DMS153 (cell line): ENCODE results near the gene KCNK3.
"Not testable (repeated sequence)": the region's sequence is repeated elsewhere in the genome, so short reads cannot be mapped to it uniquely, and the experiment has no call there.

Source experiments
- DNase-seq: peaks from one replicate; lab custom pipeline; 2025; lab: John Stamatoyannopoulos, UW

Gene KCNK3

DNA sequence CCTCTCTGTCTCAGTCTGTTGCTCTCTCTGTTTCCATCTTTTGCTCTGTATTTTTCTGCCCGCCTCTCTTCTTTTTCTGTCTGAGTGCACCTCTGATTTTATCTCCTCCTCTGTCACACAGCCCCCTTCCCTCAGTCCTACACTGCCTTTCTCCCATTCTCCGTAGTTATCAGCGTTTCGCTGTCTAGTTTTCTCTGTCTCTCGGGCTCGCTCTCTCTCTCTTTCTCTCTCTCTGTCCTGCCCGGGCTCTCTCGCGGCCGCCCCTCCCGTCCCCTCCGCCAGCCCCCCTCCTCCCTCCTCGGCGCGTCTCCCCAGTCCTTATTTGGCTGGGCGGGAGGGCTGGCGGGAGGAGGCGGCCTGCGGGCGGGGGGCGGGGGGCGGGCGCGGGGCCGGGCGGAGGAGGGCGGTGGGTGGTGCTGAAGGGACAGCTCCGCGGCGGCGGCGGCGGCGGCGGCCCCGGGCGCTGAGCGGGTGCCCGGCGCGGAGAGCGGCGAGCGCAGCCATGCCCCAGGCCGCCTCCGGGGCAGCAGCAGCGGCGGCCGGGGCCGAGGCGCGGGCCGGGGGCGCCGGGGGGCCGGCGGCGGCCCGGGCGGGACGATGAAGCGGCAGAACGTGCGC lies at the start of gene KCNK3:
TSS of gene KCNK3 (plus strand) at position 444 of the 618 bp plus-strand sequence. CDS start at position 598, 154 bp downstream.
- DNase-seq: peak; percentile 47

DNA sequence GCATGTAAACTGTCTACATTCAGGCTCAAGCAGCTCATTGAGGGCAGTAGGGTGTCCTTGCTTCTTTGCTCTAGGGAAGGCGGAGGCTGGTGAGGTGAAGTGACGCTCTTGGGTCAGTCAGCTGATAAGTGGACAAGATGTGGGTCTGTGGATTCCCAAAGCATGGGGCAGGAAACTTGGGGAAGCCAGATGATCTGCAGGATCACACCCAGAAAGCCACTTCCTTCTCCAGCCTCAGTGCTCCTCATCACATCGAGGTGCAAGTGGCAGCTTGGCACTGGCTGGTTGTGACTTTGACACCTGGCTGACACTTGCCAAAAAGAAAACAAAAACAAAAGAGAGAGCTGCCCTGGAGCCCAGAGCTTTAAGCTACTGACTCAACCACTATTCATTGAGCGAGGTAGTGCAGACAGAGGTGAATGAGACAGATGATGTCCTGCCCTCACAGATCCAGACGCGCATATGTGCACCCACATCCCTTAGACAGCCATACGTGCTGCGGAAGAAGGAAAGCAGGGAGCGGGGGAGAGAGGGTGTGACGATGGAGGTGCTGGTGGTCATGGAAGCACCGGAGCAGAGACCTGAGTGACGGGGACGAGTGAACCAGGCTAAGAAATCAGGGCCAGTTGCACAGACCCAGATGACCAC lies 48.2 kb upstream of the KCNK3 start:
- DNase-seq: no peak

DNA sequence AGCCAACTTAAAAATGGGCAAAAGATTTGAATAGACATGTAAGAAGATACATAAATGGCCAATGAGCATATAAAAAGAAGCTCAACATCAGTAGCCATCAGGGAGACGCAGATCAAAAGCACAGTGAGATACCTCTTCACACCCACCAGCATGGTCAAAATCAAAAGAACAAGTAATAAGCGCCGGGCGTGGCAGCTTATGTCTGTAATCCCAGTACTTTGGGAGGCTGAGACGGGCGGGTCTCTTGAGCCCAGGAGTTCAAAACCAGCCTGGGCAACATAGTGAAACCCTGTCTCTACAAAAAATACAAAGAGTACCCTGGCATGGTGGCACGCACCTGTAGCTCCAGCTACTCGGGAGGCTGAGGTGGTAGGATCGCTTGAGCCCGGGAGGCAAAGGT lies 46.8 kb upstream of the KCNK3 start:
- DNase-seq: no peak

DNA sequence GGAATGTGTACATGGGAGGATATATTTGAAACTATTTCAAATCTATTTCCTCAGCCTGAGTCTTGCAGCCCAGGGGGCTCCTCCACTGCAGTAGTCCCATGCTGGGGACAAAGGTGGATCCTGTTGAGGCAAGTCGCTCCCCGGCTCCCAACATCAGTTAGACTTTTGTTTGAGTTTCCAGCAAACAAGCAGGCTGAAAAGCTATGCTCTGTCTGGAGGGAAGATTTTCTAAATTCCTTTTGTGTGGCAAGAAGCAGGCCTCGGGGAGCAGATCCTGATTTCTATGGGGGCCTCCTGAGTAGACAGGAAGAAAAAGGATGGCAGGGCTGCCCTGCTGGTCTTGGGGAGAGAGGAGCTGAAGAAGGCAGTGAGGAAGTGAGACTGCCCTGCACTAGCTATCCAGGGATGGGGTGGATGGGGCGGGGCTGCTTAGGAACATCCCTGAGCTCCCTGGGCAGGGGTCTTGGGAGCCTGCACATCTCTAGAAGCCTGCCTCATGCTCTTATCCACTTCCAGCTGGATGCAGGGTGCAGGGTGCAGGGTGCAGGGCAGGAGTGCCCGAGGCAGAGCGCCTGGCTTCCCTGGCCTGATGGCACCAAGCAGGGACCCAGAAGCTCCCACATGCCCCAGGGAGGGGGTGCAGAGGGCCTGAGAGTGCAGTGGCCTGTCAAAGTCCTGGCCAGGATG lies 45.4 kb upstream of the KCNK3 start:
- DNase-seq: no peak

DNA sequence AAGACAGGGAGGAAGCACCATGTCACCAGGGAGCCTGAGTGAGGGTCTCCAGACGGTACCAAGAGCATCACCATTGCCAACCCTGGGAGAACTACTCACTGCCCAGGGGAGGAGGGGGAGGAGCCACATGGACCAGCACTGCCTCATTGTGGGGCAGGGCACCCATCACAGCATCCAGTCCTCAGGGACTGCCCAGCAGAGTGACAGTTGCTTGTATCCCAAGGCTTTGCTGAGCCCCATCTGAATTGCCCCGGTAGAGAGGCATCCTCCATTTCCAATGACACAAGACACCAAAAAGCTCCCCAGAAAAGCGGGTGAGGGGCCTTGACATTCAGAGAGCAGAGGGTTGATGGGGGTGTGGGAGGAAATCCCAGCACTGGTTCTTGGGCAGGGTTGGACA lies 44.5 kb upstream of the KCNK3 start:
- DNase-seq: no peak

- DNase-seq: no peak
Measured at GRCh38 chr2:26648516-26648915, 44.0 kb upstream of the KCNK3 start.

DNA sequence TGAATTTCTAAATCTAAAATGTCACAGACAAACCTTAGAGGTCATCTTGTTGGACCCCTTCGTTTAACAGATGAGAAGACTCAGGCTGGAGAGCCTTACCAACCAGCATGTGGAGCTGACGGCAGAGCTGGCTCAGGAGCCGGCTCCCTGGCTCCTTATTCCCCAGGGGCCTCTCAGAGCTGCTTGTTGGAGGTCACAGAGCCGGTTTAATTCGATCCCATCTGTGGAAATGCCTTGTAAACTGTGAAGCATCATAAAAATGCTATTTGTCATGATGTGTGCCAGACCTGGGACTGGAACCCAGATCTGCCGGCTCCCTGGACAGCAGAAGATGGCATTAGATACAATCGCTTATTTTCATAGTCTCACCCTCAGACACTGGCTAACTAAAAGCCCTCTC lies 43.2 kb upstream of the KCNK3 start:
- peak; percentile 16 for DNase-seq

- no peak for DNase-seq
Measured at GRCh38 chr2:26649992-26650712, 42.4 kb upstream of the KCNK3 start.

GRCh38 chr2:26650713-26651469 lies 41.6 kb upstream of the KCNK3 start:
- no peak for DNase-seq

DNA sequence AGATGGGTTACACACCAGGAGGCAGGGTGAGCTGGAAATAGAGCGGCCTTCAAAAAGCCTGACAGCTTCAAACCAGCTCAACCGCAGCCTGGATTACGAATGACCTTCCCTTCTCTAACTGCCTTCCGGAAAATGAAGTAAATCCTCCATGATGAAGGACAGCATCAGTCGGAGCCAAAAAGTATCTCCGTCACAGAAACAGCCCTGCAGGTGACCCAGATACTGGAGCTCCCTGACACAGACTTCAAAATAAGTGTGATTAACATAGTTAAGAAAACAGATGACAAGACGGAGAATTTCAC lies 41.1 kb upstream of the KCNK3 start:
- no peak for DNase-seq

DNA sequence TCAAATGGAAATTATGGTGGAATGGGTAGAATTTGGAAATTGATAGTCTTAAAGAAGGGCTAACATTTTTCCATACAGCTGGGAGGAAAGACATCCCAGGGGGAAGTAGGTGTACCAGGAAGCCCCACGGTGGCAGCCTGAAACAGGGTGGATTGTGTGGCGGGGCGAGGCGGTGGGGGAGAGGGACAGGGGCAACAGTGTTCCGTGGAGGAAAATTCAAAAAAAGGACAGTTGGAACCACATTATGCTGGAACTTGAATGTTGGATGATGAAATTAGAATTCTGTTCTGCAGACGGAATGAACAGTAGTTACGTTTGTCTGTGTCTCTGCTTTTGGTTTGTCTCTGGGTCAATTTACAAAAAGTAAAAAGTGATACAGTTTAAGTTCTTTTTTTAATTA lies 40.7 kb upstream of the KCNK3 start:
- DNase-seq: no peak

DNA sequence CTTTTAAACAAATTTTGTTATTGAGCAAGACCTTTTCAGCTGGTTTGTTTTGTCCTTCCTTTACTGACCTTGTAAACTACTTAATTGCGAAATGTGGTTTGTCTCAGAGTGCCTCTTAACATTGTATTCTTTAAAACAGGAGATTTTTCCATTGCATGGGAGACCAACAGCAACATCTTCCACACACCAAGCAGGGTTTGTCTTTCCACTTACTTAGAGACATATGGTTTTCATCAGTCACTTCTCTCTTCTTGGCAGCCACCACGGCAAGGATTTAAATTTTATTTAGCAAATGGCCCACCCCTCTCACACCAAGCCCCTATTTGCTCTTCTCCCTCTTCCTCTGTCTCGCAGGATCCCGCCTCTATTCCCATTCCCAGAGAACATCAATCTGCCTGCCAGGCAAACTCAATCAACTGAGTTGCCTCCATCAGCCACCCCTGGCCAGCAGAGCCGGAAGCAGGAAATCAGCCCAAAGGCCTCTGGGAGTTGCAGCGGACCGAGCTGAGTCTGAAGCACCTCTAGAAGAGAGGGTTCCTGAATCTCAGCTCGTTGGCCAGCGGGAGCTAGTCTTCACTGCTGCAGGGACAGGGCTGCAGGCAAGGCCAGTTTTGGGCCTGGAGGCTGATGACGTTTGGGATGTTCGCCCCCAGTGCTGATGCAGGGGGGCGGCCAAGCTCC lies 40.0 kb upstream of the KCNK3 start:
- DNase-seq: no peak

DNA sequence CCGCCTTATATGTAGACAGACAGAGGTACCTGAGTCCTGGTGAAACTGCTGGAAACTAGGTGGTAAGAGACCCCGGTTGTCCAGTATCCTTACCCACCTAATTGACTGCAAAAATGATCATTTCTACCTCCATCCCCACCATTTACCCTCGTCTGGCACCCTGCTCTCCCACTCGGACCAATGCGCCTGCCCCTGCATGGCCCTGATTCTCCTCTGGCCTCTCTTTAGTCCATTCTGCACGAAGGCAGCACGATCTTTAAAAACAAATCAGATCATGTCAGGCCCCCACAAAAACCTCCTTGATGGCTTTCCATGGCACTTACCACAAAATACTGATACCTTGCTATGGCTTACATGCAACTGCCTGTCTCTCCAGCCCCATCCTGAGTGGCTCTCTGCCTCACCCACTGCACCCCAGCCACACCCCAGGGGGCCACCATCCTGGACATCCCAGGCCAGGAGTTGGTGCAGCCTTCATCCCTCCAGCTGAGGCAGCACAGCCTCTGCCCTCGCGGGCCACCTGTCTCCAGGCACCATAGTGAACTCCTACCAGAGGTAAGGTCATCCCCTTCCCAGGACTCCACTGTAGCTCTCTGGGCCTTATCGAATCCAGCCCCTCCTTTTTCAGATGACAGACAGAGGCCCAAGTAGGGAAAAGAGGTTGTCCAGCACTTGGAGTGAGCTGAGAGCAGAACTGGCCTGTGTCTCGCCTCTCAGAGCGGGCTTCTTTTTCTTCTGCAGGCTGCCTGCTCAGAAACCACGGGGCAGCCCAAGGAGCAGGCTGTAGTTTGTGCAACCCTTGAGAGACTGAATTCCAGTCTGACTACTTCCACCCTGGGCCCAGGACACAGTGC lies 39.1 kb upstream of the KCNK3 start:
- no peak for DNase-seq

- DNase-seq: no peak
Measured at GRCh38 chr2:26654061-26654340, 38.5 kb upstream of the KCNK3 start.

DNA sequence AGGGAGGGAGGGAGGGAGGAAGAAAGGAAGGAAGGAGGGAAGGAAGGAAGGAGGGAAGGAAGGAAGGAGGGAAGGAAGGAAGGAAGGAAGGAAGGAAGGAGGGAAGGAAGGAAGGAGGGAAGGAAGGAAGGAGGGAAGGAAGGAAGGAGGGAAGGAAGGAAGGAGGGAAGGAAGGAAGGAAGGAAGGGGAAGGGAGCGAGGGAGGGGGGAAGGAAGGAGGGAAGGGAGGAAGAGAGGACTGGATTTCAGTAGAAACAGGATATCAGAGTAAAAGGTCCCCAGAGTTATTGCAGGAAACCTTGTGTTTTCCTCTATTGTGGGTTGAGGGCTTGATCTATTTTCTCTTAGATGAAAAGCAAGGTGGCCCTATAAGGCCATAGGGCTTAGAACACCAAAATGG lies 37.4 kb upstream of the KCNK3 start:
- not testable (repeated sequence) for DNase-seq

GRCh38 chr2:26655611-26656195 lies 36.8 kb upstream of the KCNK3 start:
- DNase-seq: no peak

DNA sequence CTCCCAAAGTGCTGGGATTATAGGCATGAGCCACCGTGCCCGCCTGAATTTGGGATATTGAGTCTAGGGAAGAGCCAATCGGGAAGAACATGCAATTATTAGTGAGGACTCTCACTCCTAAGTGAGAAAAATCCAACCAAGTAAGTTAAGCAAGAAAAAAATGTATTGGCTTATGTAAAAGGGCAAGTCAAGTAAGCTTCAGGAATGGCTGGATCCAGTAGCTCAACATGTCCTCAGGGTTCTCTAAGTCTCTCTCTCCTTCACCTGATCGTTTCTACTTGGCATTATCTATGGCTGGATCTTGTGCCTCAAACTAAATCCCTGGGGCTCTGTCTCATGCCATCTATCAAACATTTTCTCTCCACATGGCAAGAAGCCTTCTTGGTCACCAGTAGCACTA lies 35.3 kb upstream of the KCNK3 start:
- no peak for DNase-seq

DNA sequence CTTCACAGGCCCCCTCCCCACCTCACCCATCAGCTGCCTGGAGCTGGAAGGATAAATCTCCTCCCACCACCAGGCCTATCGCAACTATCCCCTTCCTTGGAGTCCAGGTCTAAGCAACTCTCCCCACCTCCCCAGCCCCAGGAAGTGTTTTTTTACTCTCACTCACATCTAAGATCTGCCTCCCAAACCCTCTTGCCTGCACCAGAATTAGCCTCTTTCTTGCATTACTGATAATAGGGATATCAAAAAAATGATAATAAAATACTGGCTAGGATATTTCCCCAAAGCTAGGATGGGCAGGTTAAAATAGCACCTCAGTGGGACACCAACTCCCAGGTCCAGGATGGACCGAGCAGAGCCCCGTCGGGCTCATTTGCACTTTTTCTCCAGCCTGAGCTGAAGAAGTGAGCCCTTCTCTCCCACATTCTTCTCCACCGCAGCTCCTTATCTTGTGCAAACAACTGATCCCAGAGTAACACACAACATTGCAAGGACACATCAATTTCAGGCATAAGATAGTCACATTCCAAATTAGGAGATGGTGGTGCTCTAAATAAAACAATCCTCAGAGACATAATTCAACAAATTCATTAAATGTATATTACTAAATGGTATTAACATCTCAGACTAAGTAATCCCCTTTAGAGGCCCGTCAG lies 33.7 kb upstream of the KCNK3 start:
- no peak for DNase-seq

- no peak for DNase-seq
Measured at GRCh38 chr2:26660363-26660962, 32.1 kb upstream of the KCNK3 start.

- not testable (repeated sequence) for DNase-seq
Measured at GRCh38 chr2:26665296-26665695, 27.2 kb upstream of the KCNK3 start.
